SK-N-SH (cell line): Measurements from ENCODE around the gene OTUD1.

Experiments
- FOXJ3 ChIP-seq: sonication (generic); formaldehyde crosslinking; IDR thresholded peaks from 2 replicates; pipeline ENCODE4 v1.5.1; 2020; ENCODE audit warnings: mild to moderate bottlenecking, missing genetic modification reagents
- POLR2AphosphoS5 ChIP-seq: IDR thresholded peaks from 2 replicates; pipeline ENCODE4 v1.6.1; 2012; ENCODE audit warnings: low read depth, low read length
- REST ChIP-seq: IDR thresholded peaks from 2 replicates; pipeline ENCODE4 v1.6.1; 2012; ENCODE audit warnings: mild to moderate bottlenecking, low read depth, low read length, moderate library complexity
- SIN3A ChIP-seq: IDR thresholded peaks from 2 replicates; pipeline ENCODE4 v1.6.1; 2012; ENCODE audit warnings: low read depth, mild to moderate bottlenecking, low read length, moderate library complexity, borderline replicate concordance
- SMC3 ChIP-seq: IDR thresholded peaks from 2 replicates; pipeline ENCODE4 v1.6.1; 2012; ENCODE audit warnings: low read depth, low read length, improper control_type of control experiment
- USF2 ChIP-seq: fragments of 150-350 bp; IDR thresholded peaks from 2 replicates; pipeline ENCODE4 v1.6.1; 2017; ENCODE audit warnings: antibody characterized with exemption, low read length, low read depth, borderline replicate concordance
- TF ChIP-seq, protein P1 (sequence below): fragments of 200-600 bp; sonication (generic); IDR thresholded peaks from 2 replicates; pipeline ENCODE4 v1.6.1; 2017; ENCODE audit warnings: antibody characterized with exemption, mild to moderate bottlenecking, moderate library complexity

- TF ChIP-seq SIN3A (no peak), USF2 (no peak), REST (no peak), SMC3 (no peak), POLR2AphosphoS5 (no peak), FOXJ3 (no peak)
- TF ChIP-seq, protein P1, sequence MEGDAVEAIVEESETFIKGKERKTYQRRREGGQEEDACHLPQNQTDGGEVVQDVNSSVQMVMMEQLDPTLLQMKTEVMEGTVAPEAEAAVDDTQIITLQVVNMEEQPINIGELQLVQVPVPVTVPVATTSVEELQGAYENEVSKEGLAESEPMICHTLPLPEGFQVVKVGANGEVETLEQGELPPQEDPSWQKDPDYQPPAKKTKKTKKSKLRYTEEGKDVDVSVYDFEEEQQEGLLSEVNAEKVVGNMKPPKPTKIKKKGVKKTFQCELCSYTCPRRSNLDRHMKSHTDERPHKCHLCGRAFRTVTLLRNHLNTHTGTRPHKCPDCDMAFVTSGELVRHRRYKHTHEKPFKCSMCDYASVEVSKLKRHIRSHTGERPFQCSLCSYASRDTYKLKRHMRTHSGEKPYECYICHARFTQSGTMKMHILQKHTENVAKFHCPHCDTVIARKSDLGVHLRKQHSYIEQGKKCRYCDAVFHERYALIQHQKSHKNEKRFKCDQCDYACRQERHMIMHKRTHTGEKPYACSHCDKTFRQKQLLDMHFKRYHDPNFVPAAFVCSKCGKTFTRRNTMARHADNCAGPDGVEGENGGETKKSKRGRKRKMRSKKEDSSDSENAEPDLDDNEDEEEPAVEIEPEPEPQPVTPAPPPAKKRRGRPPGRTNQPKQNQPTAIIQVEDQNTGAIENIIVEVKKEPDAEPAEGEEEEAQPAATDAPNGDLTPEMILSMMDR: no peak
These were observed 6.7 kb downstream of the OTUD1 start for GRCh38 chr10:23445591-23445990.
